GM08714 (cell line): ENCODE data around the gene MYMK.

Experiments used
- H3K4me3 ChIP-seq: fragments of 200-500 bp; sonication (Bioruptor generic); 2 replicates; pipeline ENCODE4 v1.5.1; 2014; ENCODE audit warnings: mild to moderate bottlenecking, low read length, inconsistent platforms
- ZNF274 ChIP-seq: IDR thresholded peaks from 2 replicates; pipeline ENCODE4 v1.6.1; 2012; ENCODE audit warnings: mild to moderate bottlenecking, low read depth, low read length

The MYMK gene

GRCh38 chr9:133520121-133520835 lies 4.5 kb downstream of the MYMK start:
- H3K4me3 ChIP-seq: no peak overlapping the region
- no peak for TF ChIP-seq ZNF274

GRCh38 chr9:133519693-133520092 lies 5.1 kb downstream of the MYMK start:
- no peak for TF ChIP-seq ZNF274
- H3K4me3 ChIP-seq: no peak overlapping the region

DNA sequence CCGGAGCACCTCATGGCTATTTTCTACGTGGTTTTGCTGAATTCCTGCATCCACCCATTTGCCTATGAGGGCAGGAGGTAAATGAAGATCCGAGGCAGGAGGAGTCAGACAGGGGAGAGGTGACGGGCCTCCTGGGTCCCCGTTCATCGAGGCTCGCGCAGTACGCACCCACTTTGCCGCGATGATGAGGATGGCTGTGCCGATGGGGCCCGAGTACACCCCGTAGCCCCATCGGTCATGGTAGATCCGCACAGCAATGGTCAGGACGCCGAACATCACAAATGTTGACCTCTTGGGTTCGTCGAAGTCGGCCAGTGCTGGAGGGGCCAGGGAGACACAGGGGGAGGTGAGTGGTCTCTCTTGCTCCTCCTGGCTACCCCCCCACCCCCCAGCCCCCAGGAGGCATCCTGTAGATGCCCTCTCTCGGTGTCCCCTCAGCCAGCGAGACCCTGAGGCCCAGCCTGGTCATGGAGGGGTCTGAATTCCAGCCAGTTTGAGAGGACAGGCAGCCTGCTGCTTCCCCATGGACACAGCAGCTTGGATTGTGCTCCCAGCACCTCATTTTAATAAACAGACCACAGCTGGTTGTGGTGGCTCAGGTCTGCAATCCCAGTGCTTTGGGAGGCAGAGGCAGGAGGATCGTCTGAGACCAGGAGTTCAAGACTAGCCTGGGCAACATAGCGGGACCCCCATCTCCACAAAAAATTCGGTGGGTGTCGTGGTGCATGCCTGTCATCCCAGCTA lies 5.9 kb downstream of the MYMK start:
- no peak for TF ChIP-seq ZNF274

GRCh38 chr9:133518200-133518599 lies 6.6 kb downstream of the MYMK start:
- no peak overlapping the region for H3K4me3 ChIP-seq
- TF ChIP-seq ZNF274: no peak

More for the DNA sequence above, 5.9 kb downstream of the MYMK start:
- no peak overlapping the region for H3K4me3 ChIP-seq

DNA sequence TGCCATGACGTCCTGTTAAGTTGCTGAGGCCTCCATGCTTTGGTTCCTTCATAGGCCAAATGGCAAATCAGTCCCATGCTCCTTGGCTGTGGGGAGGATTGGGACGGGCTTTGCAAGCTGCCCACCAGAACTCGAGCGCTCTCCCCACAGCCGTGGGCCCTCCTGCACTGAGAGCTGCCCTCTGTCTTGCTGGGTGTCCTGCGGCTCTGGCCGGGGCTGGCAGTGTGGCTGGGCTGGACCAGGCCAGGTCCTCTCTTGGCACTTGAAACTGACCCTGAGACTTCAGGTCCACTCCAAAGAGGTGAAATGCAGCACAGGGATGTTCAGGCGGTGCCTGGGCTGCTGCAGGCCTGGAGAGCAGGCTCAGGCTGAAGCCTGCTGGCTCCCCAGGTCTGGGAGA lies 7.0 kb downstream of the MYMK start:
- H3K4me3 ChIP-seq: no peak overlapping the region
- no peak for TF ChIP-seq ZNF274

DNA sequence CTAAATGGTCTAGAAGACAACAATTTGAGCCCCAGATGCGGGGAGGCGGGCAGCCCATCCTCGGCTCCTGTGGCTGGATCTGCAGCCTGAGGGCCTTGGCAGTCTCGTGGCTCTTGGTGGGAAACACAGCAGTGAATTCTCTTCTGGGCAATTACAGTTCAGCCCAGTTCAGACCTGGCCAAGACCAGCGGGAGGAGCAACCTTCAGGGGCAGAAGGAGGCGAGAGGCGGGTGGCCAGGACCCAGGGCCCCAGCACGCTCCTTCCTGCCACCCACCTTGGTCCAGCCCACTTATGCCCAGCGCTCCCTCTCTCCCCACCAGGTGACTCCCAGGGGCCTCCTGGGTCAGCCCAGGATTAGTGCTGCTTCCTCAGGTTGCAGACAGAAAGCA lies 7.8 kb downstream of the MYMK start:
- TF ChIP-seq ZNF274: no peak
- no peak overlapping the region for H3K4me3 ChIP-seq

DNA sequence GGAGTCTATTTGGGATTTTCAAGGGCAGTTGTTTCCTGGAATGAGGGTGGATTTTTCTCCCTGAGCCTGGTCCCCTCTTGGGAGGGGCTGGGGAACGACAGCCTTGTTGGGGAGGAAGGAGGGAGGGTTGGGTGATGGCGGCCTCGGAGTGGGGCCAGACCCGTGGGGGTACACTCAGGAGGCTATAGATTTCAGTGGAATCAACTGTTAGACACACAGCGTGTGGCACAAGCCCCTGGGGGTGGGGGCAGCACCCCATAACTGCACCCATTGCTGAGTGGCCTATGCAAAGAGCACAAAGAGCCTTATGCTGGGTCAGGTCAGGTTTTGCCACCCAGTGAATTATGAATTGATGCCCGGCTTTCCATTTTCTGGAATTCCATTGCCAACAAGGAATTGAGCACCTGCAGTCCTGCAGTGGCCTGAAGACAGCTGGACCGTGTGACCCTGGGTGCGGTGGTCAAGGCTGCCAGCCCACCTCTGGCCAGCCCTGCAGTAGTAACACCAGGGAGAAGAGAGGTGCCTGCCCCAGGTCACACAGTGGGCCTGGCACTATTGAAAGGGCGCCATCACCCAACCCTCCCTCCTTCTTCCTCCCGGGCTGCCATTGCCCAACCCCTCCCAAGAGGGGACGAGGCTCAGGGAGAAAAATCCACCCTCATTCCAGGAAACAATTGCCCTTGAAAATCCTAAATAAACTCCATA lies 8.4 kb downstream of the MYMK start:
- no peak overlapping the region for H3K4me3 ChIP-seq
- no peak for TF ChIP-seq ZNF274

DNA sequence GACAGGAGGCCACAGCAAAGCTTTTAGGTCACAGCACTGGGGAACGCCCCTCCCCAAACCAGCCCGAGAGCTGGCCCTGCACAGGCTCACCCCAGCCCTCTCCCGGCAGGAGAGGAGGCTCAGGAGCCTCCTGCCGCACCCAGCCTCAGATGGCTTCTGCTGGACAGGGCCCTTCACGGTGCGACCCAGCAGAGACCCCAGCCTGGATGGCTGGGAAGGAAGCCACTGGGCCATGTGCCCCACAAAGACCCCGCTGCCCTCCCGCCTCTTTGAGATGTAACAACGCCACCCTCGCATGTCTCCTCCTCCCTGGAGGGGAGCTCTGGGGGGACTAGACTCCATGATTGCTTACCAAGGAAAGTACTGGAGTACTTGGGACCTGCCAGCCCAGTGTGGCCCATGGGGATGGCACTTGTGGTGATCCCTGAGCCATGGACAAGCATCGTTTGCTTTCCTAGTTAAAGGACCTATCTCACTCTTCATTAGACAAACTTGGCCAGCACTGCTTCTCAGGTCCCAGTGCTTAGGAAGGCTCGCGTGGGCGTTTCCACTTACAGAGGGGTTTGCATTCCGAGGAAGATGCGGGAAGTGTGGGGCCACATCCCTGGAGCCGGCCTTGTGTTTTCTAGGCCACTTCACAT lies 9.0 kb downstream of the MYMK start:
- no peak overlapping the region for H3K4me3 ChIP-seq
- no peak for TF ChIP-seq ZNF274

GRCh38 chr9:133515240-133515610 lies 9.5 kb downstream of the MYMK start:
- no peak overlapping the region for H3K4me3 ChIP-seq

GRCh38 chr9:133514460-133515239 lies 10.1 kb downstream of the MYMK start:
- no peak for TF ChIP-seq ZNF274
- H3K4me3 ChIP-seq: no peak overlapping the region

More at GRCh38 chr9:133515240-133515610, 9.5 kb downstream of the MYMK start:
- TF ChIP-seq ZNF274: no peak

DNA sequence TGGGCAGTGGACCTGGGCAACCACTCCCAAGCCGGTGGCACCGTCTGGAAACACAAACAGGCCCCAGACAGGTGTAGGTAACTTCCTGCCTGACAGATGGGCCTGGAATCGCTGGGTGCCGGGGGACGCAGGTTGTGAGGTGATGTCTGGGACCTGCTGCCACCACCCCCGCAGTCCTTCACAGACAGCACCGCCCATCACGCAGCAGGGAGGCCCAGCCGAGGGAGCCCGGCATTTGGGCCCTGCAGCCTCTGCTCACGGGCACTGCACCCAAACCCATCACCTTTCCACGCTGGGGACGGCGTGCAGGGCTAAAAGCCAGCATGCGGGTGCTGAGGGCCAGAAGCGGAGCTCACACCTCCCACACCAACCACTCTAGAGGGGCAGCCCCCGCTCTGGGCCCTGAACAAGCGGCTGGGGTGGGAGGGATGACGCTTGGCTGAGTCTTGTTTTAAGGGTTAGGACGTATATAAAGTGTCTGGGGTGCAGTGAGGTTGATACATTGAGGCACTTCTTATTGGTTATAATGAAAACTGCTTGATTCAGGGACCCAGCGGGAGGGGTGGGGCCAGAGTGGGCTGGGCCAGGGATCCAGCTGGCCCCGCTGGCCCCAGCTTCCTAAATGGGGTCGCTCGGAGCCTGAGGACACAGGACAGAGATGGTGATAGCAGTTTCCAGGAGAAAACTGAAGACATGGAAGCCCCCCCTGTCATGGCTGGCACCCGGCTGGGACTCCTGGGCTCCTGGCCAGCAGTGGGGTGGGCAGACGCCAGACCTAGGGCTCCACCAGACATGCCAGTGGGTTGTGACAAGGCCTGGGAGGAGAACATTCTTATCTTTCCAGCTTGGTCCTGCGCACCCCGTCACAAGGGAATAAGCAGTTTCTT lies 11.3 kb downstream of the MYMK start:
- TF ChIP-seq ZNF274: no peak
- H3K4me3 ChIP-seq: no peak overlapping the region

DNA sequence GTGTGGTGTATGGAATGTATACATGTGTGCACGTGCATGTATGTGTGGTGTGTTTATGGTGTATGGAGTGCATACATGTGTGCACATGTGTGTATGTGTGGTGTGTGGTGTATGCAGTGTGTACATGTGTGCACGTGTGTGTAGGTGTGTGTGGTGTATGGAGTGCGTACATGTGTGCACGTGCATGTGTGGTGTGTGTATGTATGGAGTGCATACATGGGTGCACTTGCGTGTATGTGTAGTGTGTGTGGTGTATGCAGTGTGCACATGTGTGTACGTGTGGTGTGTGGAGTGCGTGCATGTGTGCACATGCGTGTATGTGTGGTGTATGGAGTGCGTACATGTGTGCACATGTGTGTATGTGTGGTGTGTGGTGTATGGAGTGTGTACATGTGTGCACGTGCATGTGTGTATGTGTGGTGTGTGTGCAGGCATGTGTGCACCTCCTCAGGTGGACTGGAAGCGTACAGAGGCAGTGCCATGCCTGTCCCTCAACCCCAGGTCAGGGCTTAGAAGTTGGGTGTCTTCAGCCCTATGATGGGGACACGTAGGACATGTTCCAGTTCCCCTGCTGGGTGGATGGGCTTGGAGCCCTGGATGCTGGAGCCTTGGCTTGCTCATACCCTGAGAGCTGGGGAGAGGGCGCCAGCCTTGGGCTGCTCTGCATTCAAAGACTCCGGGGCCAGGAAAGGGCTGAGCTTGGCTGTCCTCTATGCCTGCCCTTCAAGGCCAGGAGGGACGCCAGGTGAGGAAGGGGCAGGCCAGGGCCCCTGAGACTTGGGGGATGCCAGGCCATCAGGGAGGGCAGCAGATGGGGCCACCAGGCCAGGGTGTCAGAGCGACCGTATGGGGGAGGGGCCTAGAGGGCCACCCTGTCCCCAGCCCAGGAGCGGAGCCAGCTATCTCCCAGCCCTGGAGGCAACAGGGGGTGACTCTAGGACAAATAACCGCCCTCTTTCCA lies 12.2 kb downstream of the MYMK start:
- H3K4me3 ChIP-seq: no peak overlapping the region
- no peak for TF ChIP-seq ZNF274

DNA sequence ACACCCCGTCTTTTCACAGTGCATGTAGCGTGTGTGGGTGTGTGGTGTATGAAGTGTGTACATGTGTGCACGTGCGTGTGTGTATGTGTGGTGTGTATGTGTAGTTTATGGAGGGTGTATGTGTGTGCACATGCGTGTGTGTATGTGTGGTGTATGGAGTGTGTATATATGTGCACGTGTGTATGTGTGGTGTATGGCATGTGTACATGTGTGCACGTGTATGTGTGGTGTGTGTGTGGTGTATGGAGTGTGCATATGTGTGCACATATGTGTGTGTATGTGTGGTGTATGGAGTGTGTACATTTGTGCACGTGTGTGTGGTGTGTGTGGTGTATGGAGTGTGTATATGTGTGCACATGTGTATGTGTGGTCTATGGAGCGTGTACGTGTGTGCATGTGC lies 13.2 kb downstream of the MYMK start:
- no peak for TF ChIP-seq ZNF274
- H3K4me3 ChIP-seq: no peak overlapping the region
